NCI-H526 (cell line): ENCODE data around the gene REEP1.
"Not testable (repeated sequence)": the region's sequence is repeated elsewhere in the genome, so short reads cannot be mapped to it uniquely, and the experiment has no call there.

Experiments used
- DNase-seq, 2 experiments: peaks; one replicate each; lab custom pipeline; 2025; lab: John Stamatoyannopoulos, UW

The REEP1 gene

DNA sequence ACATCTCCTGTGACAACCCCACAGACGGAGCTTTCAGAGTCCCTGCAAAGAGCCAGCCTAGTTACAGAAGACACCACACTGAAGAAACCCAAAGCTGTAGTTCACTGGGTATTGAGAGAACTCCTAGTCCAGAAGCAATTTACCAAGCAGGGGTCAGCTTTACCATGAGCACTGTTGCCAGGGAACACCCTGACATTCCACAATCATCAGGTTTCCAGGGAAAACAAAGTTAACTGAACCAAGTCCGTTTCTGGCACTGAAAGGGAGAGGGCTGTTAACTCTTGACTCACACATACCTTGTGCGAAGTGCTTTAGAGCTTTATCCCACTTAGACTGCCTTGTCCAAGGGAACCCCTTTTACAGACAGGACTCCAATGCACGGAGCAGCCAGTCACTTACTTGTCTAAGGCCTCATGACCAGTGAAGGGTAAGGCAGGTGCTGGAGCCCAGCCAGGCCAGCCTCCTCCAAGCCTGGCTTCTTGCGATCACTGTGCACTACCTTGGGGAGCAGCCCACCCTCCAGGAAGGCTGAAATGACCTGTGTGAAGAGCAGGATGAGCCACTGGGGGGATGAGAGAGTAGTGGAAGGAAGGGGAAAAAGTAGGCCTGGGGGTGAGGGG is 53.9 kb downstream of the REEP1 start:
- no peak for DNase-seq

DNA sequence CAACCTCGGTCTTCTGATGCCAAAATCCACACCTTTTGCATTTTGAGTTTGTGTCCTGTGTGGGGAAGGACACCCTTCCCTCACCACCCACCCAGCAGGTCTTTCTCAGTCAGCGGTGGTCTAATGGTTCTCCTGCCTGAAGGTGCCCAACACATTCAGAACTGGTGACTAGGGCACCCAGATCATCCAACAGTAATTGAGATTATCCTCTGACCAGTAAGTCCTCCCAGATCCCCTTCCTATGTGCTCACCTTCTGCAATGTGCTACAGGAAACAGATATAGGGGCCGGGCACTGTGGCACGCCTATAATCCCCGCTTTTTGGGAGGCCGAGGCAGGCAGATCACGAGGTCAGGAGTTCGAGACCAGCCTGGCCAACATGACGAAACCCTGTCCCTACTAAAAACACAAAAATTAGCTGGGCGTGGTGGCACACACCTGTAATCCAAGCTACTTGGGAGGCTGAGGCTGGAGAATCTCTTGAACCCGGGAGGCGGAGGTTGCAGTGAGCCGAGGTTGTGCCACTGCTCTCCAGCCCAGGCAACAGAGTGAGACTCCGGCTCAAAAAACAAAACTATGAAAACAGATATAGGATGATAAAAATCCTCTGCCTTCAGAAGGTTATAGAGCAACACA is 56.2 kb downstream of the REEP1 start:
- DNase-seq, result no peak

DNA sequence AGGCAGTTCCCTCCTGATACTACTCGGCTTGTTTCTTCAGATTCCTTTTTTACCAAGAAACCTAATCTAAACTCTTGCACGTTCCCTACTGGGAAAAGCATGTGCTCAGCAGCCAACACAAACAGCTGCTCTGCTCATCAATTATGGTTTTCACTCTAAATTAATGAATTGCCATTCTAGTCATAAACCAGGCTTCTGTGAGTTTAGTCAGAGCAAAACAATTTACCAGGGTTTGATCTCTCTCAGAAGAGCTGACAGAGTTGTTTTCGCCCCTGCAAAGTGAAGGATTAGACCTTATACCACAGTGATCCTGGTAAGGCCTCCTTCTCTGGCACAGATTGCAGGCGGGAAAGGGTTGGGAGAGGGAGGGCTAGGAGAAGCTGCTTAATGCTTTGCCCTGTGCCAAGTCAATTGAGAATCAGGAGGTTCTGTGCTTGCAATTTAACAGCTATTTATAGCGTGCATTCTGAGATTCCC is 57.2 kb downstream of the REEP1 start:
- no peak for DNase-seq

DNA sequence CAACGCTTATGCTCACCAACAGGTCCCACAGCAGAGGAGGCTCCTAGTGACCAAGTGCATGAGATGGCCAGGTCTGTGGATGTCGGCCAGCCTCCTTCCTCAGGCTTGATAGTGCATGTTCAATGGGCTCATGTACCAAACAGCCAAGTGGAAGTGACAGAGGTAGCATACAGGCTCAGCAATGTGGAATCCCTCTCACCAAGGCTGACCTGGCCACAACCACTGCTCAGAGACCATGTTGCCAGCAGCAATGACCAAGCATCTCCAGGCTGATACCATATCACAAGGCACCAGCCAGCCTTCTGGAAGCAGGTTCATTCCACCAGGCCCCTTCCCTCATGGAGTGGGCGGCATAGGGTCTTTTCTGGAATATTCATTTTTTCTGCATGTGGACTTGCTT is 61.5 kb downstream of the REEP1 start:
- no peak for DNase-seq

DNA sequence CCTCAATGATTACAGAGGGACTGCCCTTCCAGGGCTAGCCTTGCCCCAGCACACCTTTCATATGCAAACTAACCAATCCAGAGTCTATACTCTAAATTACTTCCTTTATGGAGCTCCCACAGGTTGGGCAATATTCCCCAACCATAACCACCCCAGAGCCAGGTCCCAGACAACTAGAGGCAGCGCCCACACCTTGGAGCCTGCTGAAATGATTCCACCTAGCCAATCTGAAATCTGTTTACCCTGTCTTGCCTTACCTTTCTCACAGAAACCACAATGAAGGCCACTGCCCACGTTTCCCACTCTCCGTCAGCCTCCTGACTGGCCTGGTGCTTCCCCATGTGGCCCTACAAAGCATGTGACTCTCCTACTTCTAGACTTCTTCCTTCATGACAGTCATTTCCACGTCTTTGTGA is 62.0 kb downstream of the REEP1 start:
- no peak for DNase-seq

DNA sequence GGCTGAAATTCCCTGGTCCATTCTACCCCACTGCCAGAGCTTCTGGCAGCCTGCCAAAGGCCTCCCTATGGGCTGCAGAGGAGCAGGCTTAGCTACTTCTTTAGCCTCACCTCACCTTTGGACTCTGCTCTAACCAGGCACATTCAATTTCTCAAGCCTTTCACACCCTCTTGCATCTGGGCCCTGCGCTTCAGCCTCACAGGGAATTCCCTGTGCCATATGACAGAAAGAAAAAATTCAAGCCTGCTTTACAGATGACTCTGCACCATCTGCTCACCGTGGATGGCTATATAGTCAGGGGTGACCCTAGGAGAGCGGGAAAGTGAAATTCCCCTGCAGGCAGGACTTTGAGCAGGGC is 62.5 kb downstream of the REEP1 start:
- peak in 1 of 2 experiments; percentile 25 for DNase-seq

DNA sequence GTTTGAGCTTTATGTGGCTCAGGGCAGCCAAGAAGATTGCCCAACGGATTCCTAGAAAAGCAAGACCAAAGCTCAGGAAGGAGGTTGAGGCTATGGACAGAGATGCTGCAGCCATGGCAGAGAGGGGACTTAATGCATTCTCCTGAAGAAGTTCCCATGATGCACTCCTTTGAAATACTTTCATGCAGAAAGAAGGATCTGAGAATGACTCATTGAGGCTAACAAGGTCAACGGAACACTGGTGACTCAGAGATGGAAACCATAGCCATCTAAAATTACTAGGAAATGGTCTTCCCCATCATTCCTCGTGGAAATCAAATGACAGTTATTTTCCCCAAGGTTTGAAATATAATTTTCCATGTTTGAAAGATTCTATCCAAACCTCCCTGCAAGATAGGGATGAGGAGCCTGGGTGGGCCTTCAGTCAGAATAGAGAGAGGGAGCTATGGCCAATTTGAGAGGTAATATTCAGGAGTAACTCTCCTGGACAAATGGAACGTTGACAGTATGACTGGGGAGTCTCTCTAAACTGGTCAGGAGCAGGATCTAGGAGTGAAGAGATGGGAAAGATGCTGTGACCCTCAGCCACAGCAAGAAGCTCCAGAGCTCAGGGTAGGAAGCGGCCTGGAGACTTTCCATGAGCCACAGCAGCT is 63.0 kb downstream of the REEP1 start:
- no peak for DNase-seq

DNA sequence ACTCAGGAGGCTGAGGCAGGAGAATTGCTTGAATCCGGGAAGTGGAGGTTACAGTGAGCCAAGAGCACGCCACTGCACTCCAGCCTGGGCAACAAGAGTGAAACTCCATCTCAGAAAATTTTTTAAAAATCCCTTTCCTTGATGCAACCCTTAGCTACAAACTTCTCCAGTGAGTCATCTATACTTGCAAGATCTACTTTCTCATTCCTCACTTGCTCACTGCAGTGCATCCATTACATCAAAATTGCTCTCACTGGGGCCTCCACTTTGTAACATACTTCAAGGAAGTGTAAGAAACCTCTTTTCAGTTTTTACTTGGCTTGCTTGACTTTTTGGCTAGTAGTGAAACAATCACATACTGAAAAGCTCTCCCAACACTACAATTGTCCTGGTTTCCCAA is 65.3 kb downstream of the REEP1 start:
- DNase-seq, result no peak

DNA sequence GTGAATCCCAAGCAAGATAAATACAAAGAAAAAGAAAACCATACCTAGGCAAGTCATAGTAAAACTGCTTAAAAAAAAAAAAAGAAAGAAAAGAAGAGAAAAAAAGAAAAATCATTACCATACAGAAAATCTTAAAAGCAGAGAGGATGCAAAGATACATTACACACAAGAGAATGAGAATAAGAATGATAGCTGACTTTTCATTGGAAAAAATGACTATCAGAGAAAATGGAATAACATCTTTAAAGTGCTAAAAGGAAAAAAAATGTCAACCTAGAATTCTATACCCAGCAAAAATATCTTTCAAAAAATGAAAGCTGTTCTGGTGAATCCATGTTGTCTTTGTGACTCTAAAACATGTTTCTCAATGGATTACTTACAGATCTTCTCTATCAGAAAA is 66.2 kb downstream of the REEP1 start:
- no peak for DNase-seq

DNA sequence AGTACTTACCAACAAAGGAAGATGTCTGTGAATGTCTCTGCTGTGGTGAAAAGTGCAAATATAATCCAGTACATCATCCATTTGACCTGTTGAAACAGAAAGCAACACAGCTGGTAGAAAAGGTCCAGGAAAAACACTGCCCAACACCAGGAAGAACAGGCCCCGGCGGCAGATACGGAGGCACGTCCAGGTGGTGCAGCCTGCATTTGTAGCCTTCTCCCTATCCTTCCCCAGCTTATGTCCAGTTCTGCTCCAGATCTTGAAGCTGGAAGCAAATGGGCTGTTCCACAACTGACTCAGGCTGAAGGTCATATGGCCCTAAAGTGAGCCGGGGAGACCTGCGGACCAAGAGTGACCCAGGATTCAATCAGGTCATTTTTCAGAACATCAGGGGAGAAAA is 73.5 kb downstream of the REEP1 start:
- DNase-seq, result no peak

DNA sequence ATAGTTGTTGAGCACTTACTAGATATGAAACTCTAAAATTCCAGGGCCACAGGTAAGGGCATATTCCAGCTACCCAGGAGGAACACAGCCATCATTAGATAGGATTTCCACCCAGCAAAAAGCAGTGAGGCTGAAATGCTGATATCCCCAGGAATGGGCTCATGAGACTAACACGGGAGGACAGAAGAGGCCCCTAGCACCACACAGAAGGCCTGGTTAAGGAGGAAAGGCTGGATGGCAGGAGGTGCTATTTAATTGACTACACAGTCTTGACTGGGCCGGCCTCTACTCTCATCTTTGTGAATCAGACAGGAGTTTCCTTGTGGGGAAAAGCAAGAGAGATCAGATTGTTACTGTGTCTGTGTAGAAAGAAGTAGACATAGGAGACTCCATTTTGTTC is 76.4 kb downstream of the REEP1 start:
- DNase-seq, result no peak

DNA sequence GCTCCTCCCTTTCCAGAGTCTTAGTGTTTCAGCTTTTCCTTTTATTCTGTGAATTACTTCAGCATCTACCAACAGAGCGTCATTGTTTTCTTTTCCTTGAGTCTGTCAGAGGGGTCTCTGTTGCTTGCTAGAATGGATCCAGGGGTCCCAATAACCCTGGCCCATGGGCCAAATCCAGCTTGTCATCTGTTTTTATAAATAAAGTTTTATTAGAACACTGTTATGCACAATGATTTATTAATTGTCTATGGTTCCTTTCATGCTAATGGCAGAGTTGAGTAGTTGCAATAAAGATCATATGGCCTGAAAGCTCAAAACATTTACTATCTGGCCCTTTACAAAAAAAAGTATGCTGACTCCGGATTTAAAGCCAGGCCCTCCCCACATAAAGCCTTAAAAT is 79.3 kb downstream of the REEP1 start:
- DNase-seq, result no peak

DNA sequence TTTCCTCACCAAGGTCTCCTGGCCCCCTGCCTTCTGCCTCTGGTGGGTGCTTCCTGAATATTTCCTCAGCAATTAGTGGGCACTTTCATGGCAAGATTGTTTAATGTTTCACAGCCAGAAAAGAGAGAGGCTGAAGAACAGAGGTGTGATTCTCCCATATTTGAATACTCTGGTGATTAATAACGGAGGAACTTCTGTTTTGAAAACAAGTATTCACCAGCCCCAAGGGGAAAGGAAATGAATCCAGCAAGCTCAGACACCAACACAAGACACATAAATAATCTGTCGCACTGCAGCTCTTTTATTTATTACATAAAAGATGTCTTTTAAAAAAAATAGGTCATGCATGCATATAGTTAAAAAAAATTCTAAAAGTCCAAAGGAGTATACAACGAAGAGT is 80.4 kb downstream of the REEP1 start:
- no peak for DNase-seq

DNA sequence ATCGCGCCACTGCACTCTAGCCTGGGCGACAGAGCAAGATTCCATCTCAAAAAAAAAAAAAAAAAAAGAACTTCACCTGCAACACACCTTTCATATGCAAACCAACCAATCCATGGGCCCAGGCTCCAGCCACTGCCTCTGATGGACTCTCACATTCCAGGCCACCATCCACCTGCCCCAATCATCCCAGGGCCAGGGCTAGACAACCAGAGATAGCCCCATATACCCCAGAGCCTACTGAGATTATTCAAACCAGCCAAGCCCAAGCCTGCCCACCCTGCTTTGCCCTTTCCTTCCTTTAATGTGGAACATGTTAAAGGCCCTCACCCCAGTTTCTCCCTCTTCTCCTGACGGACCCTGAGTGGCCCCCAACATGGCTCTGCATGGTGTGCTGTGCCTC is 81.1 kb downstream of the REEP1 start:
- DNase-seq, result no peak

DNA sequence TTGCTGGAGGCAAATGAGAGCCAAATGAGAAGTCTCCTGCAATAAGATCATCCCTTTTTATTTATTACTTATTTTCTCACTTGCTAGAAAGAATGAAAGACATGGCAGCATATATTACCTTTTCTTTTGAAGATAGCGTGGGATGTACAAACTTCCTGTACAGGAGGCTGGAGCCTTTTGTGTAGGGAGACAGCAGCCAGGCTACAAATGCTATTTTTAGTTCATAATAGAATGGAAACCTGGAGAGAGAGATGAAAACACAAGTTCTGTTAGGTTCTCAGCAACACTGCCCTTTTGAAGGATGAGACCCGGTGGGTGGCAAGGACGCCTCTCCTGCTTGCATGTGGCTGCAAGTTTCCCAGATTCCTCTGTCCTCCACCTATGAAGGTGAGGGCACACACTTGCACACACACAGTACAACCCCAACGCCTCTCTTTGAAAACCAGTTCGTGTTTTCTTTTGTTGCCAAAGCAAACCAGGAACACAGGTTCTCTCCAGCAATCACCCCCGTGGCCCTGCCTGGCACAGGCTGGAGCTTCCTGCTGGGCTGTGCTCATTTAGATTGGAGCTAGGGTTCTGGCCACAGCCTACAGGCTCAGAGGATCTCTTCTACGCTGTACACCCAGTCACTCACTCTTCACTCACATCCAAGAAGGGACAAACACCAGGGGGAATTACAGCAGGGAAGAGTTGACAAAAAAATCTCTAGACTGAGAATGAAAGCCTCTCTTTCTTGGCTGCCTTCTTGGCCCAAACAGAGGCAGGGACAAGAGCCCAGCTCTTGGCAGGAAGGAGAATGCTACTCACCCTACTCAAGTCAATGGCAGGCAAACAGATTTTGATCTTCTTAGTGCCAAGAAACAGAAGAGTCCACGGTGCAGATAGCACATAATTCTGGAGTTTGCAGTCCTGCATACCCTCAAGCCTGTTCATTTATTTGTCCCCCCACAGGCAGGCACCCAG is 82.6 kb downstream of the REEP1 start:
- no peak for DNase-seq

DNA sequence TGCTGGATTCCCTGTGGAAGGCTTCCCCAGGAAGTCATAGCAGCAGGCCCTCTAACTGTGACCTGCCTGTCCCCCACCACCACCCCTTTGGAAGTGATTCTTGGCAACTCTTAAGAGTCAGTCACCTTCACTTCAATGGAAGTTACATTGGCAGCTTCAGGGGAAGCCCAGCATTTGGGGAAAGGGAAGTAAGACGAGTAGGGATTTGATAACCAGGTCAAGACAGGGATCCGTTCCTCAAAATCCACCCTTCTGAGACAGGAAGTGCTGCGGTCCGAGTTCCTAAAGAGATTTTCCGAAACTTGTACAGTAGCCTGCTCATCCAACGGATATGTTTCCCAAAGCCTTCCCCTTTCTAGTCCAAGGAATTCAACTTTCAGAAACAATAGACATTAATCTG is 84.0 kb downstream of the REEP1 start:
- DNase-seq, result no peak

DNA sequence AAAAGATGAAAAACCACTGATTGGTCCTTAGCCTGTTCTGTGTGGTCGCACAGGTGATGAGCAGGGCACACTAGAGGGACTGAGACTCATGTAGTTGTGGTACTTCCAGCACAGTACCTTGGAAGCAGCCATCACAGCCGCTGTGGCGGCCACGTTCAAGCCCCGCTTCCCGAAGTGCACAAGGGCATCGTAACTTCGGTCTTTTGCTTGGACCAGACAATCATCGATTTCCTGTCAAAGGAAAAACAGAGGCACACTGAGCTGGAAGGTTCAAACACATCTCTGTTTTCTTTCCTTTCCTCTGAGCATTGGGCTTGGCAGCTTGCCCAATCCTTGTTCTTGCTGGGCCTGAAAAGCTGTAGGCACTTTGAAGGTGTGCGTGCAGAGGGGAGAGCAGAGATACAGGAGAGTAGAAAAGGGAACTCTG is 85.6 kb downstream of the REEP1 start:
- no peak for DNase-seq

DNA sequence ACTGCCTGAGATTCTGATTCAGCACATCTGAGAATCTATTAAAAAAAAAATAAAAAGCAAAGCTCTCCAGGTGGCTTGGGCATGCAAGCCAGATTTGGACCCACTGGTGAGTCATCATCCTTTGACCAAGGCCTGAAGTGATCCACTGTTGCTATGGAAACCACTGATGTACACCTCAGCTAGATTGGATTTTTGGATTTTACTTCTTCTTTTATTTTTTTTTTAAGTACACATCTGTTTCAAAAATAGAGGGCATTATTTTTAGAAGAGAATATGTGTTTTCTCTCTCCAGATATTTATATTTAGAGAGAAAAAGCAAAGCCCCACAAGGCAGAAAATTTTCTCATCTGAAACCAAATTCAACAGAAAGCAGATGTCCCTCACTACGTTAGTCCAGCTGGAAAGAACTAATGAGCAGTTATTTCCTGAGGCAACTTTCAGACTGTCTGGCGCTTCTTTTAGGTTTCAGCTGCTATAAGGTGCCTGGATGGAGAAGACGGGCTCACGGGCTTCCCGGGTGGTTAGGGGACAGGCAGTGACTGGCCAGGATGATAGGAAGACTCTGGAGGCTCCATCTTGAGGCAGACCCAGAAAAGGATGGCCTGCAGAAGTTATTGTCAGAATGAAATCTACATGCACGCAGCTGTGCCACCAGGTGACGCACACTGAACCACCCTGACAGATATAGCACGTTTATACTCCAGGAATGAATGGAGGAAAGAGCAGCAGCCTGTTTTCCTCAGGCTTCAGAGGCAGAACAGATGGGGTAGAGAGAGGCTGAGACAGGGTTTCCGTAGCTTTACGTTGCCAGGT is 87.6 kb downstream of the REEP1 start:
- peak; percentile 16 to 34 for DNase-seq

DNA sequence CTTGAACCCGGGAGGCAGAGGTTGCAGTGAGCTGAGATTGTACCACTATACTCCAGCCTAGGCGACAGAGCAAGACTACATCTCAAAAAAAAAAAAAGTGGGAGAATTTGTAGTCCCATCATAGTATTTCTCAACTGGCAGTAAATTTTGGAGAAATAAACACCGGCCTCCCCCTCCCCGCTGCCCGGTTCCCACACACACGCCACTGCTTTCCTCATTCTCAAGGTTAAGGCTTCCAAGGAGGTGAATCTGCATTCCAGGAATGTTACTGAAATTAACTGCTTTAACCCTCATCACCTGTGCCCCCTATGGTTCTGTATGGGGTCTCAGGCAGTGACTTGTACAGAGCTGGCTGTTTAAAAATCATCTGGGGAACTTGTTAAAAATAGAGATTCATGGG is 88.2 kb downstream of the REEP1 start:
- no peak for DNase-seq

DNA sequence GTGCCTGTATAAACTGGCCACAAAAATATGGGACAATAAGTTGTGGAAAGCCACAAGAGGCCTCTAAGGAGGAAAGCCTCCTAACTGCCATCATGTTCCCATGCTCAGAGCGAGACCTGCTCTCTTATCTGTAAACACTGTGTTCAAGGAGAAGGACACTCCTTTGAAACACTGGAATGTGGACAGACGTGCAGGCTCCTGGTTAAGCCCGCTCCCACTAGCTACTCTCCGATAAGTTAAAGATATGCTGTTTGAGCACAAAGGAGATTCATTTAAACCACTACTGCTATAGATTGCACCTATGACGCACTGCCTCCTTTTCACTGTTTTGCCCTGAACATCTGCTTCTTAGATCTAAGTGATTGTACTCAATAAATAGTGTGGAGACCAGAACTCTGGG is 92.2 kb downstream of the REEP1 start:
- not testable (repeated sequence) for DNase-seq

DNA sequence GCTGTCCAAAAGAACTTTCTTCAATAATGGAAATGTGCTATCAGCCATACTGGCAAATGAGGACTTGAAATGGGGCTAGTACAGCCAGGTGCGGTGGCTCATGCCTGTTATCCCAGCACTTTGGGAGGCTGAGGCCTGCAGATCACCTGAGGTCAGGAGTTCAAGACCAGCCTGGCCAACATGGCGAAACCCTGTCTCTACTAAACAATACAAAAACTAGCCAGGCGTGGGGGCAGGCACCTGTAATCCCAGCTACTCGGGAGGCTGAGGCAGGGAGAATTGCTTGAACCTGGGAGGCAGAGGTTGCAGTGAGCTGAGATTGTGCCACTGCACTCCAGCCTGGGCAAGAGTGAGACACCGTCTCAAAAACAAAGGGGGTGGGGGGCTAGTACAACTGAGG is 92.6 kb downstream of the REEP1 start:
- not testable (repeated sequence) for DNase-seq
